Activated gamma-delta T cell (primary cell): ENCODE results near the gene APOO.

Experiments used
- DNase-seq: peaks from one replicate; lab custom pipeline; 2025; lab: John Stamatoyannopoulos, UW

Gene APOO

GRCh38 chrX:23819385-23820234 lies 88.1 kb downstream of the APOO start:
- no peak for DNase-seq

- no peak for DNase-seq
Observed at GRCh38 chrX:23817979-23818336, 89.8 kb downstream of the APOO start.

DNA sequence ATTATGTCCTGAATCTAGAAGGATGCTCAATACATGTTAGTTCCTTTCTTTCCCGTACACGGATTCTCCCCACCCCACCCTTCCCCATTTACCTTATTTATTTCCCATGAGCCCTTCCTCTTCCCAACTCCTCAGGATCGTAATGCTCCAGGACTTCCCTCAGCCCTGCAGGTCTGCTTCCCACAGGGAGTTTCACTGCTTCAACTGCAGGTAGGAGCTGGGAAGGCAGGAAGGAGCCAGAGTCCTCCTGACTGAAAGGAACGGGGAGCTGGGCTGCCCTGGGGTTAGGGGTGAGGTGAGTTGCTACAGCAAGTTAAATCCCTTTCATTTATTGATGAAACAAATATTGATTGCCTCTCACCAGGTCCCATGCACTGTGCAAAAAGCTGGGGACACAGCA lies 91.6 kb downstream of the APOO start:
- DNase-seq, result no peak

- no peak for DNase-seq
Observed at GRCh38 chrX:23815376-23815775, 92.4 kb downstream of the APOO start.

DNA sequence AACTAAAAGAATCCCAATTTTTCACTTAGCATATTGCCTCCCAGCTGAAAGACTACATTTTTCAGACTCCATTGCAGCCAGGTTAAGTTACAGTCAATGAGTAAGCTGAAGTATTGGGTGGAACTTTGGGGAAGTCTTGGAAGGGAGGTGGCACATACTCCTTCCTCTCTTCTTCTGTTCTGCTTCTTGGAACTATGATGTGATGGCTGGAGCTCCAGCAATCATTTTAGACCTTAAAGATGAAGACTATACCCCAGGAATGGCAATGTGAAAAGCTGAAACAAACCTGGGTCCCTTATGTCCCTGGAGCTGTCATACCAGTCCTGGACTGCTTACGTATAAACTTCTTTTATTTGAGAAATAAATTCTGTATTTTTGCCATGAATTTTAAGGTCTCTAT lies 93.9 kb downstream of the APOO start:
- DNase-seq, result no peak

DNA sequence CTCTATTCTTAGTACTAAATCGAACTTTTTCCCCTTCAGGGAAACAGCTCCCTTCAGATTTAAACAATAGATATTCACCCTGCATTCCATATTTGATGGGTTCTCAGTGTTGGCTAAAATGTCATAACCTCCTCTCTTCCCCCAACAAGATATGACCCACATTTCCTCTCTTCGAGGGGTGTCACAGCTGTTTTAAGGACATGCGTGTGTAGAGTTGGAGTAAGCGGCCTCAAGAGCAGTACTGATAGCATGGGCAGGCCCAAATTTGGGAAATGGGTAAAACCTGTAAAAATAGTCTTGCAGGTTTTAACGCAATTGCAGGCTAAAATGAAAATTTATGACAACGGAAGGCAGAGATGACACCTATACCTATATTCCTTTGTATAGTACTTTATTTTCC lies 96.1 kb downstream of the APOO start:
- no peak for DNase-seq

DNA sequence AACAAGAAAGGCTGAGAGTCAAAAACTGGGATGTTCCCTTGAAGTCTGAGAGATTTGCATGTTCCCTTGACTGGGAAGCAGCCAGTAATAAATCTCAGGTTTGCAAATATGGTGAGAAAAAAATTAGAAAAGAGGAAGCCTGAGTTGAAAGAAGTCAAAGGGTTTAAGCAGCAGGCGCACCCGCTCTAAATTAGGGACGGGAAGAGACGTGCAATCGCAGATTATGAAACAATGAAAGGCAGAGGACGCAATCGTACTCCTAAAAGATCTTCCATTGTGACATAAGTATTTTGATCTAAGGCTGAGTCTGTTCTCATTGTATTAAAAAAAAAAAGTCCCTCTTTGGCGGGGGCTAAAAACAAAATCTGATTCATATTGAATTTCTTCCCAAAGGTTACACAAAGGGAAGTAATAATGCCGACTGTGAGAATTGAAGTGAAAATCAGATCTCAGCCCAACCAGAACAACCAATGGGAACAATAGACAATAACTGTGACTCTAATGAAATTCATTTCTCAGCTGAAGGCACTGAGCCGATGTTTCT lies 96.6 kb downstream of the APOO start:
- no peak for DNase-seq

GRCh38 chrX:23810279-23810678 lies 97.5 kb downstream of the APOO start:
- DNase-seq, result no peak

DNA sequence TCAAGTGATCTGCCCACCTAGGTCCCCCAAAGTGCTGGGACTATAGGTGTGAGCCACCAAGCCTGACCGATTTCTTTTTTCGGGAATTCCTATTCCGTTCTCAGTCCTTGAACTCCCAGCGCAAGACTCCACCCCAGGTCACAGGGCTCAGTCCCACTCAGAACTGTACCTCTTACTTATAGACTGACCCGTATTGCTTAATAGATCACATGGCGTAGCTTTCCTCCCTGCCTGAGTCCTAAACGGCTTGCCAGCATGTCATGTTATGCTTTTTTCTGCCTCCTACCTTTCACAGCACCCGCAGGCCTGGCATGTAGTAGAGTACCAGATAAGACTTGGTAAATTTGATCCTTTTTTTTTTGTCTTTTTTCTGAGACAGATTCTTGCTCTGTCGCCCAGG lies 102.3 kb downstream of the APOO start:
- DNase-seq, result no peak

DNA sequence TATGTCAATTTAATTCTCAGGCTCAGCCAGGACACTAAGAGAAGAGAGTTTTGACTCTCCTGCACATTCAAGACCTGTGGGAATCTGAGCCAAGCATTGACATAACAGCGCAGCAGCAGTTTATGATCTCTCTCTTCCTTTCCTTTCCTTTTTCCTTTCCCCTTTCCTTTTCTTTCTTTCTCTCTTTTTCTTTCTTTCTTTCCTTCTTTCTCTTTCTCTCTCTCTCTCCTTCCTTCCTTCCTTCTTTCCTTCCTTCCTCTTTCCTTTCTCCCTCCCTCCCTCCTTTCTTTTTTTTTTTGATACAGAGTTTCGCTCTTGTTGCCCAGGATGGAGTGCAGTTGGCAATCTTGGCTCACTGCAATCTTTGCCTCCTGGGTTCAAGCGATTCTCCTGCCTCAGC lies 103.2 kb downstream of the APOO start:
- no peak for DNase-seq

DNA sequence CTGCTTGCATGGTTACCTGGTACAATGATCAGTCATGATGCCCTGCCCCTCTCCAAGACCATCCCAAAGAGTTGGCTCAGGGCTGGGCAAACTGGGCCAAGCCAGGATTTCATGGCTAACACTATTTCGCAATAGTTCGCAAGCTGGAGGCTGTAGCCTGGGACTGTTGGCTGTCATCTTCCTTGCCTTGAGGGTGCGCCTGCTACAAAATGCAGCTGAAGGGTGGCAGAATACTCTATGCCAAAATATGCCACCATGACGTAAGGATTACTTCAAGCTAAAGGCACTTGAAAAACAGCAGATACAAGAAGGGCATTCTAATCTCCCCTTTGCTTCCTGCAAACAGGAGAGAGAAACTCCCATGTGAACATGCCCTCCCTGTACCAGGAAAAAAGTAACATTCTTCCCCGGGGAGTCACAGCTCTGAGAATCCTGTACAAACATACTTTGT lies 103.8 kb downstream of the APOO start:
- no peak for DNase-seq

DNA sequence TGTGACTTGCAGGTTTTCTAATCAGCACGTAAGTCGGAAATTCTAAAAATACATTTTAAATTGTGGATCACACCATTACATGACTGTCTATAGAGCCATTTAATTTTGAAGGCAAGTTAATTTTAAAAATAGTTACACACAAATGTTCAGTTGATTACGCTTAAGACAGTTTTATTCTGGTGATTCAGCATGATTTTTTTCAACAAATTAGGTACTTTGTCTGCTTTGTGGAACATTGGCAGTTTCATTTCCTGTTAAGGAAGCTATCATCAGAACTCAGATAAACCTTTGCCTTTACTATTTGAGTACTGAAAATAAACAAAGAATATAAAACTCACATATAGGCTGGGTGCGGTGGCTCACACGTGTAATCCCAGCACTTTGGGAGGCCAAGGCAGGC lies 105.3 kb downstream of the APOO start:
- DNase-seq, result no peak

DNA sequence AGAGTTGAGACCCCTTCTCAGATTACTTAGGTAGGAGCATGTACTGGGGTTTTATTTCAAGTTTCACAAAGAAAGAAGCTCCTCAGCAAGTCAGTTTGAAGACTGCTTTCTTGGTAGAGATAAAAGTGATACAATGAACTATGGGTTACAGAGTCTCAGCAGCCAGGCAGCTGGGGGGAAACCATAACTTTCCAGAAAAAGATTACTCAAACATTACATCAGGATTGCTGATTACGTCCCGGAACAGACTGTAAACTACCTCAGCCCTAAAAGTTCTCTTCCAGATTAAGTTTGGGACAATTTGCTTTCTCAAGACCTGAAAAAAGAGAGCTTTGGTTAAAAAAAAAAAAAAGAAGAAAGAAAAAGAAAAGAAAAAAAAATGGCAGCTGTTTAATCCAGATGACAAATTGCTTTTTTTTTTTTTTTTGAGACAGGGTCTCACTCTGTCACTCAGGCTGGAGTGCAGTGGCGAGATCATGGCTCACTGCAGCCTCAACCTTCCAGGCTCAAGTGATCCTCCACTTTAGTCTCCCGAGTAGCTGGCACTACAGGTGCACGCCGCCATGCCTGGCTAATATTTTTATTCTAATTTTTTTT lies 108.2 kb downstream of the APOO start:
- no peak for DNase-seq

- DNase-seq, result no peak
Observed at GRCh38 chrX:23797371-23798128, 110.2 kb downstream of the APOO start.

GRCh38 chrX:23795221-23795620 lies 112.5 kb downstream of the APOO start:
- no peak for DNase-seq

DNA sequence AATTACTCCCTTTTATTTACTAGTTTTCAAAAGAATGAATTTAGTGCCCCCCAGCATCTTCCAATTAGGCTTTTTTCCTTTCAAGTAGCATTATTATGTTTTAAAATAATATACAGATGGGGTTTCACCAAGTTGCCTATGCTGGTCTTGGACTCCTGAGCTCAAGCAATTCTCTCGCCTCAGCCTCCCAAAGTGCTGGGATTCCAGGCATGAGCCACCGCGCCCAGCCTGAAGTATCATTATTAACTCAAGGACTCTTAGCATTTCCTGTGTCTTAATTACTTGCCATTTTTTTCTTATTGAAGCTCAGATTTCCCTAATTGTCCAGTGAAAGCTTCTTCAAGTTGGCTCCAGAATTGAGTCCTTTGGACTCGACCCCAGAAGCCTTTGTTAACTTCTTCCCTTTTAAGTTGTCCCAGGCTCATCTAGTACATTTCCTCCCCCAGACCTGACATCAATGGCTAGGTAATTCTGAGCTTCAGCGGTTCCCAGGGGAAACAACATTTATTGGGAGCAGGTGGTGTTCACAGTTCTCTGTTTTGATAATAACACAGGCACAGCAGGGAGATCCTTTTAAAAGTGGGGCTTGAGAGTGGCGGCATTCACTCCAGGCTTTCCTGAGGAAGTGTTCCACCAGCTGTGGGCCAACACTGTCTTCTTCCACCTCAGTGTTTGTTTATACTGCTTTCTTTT lies 114.7 kb downstream of the APOO start:
- no peak for DNase-seq

DNA sequence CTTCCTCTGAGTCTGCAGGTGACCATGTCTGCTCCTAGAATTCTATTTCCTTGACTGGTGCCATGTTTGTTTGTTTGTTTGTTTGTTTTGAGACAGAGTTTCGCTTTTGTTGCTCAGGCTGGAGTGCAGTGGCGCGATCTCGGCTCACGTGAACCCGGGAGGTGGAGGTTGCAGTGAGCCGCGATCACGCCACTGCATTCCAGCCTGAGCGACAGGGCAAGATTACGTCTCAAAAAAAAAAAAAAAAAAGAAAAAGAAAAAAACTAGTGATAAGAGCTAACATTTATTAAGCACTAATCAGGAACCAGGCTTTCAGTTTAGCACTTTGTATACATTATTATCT lies 117.6 kb downstream of the APOO start:
- DNase-seq, result no peak

DNA sequence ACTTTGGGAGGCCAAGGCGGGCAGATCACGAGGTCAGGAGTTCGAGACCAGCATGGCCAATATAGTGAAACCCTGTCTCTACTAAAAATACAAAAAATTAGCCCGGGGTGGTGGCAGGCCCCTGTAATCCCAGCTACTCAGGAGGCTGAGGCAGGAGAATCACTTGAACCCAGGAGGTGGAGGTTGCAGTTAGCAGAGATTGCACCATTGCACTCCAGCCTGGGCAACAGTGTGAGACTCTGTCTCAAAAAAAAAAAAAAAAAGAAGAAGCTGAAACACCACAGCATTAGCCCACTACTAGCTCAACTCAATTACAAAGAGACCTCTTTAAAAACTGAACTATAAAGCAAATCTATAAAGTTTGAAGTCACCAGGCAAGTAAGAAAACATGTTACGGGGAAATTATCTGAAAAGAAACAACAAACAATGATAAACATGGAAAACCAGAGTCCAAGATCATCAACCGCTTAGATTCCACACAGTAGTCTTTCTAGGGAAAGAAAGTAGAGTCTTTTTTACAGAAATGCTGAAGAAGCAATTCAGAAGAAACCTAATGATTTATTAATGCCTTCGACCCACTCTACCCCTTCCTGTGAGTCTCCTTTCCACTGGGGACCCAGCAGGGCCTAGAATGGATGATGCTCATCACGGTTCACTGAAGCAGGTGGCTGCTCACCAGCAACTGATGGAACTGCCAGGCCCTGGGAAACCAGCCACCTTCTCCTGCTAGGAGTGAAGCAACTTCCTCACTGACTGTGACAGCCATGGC lies 118.2 kb downstream of the APOO start:
- no peak for DNase-seq

- no peak for DNase-seq
Observed at GRCh38 chrX:23788946-23789345, 118.8 kb downstream of the APOO start.

GRCh38 chrX:23788521-23788920 lies 119.2 kb downstream of the APOO start:
- DNase-seq, result no peak

DNA sequence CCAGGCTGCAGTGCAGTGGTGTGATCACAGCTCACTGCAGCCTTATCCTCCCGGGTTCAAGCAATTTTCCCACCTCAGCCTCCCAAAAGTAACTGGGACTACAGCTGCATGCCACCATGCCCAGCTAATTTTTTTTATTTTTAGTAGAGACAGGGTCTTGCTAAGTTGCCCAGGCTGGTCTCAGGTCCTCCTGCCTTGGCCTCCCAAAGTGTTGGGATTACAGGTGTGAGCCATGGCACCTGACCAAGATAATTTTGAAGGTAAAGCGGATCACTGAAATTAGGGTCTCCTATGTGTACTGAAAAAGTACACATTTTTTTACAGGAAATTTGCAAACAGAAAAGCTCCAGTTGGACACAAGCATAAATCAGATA lies 120.0 kb downstream of the APOO start:
- DNase-seq, result no peak
